Type B pancreatic cell (in vitro differentiated cells): Measurements from ENCODE around the gene CES5A. TPM values are rescaled to one million over a fixed set of nuclear protein-coding genes. Genes with fewer than 3 reads are reported as not detected.
"Not testable (repeated sequence)": the region's sequence is repeated elsewhere in the genome, so short reads cannot be mapped to it uniquely, and the experiment has no call there.

Source experiments
- DNase-seq: peaks from one replicate; pipeline ENCODE4 v3.0.0; 2021; ENCODE audit warnings: mixed read lengths; ENCODE audit not compliant: unreplicated experiment; ENCODE audit errors: extremely low spot score
- H3K27ac Mint-ChIP-seq: 2 replicates; pipeline ENCODE4 v1.8.0; 2021; ENCODE audit warnings: mild to moderate bottlenecking, mixed read lengths
- H3K27me3 Mint-ChIP-seq: 2 replicates; pipeline ENCODE4 v1.8.0; 2021; ENCODE audit warnings: mixed read lengths
- H3K36me3 Mint-ChIP-seq: 2 replicates; pipeline ENCODE4 v1.8.0; 2021; ENCODE audit warnings: mixed read lengths
- H3K4me1 Mint-ChIP-seq: one replicate; pipeline ENCODE4 v1.8.0; 2021; ENCODE audit warnings: mixed read lengths; ENCODE audit not compliant: unreplicated experiment
- H3K4me3 Mint-ChIP-seq: 2 replicates; pipeline ENCODE4 v1.8.0; 2021; ENCODE audit warnings: mild to moderate bottlenecking, mixed read lengths
- H3K9me3 Mint-ChIP-seq: 2 replicates; pipeline ENCODE4 v1.8.0; 2021; ENCODE audit warnings: mixed read lengths
- total RNA-seq: library from RNA; stranded (reverse); gene quantifications from 2 replicates; pipeline ENCODE4 v1.2.1, GENCODE V29; 2021; ENCODE audit warnings: low replicate concordance
- TF ChIP-seq, protein P1 (sequence below): fragments of 200-600 bp; sonication (generic); conservative IDR thresholded peaks from 2 replicates; pipeline ENCODE4 v1.5.0; 2021; ENCODE audit warnings: antibody characterized with exemption, mild to moderate bottlenecking

Gene CES5A
- total RNA-seq, 1 donor from 2014 or later, result not detected

GRCh38 chr16:55810451-55810961, 64.7 kb downstream of the CES5A start:
- Mint-ChIP-seq H3K27ac (no peak overlapping the region), H3K27me3 (peaks cover 42% of the 10 kb centered on the region), H3K4me1 (no peaks in the 10 kb centered on the region), H3K36me3 (no peaks in the 10 kb centered on the region), H3K4me3 (no peak overlapping the region), H3K9me3 (no peaks in the 10 kb centered on the region)
- DNase-seq, result no peak
- TF ChIP-seq, protein P1, sequence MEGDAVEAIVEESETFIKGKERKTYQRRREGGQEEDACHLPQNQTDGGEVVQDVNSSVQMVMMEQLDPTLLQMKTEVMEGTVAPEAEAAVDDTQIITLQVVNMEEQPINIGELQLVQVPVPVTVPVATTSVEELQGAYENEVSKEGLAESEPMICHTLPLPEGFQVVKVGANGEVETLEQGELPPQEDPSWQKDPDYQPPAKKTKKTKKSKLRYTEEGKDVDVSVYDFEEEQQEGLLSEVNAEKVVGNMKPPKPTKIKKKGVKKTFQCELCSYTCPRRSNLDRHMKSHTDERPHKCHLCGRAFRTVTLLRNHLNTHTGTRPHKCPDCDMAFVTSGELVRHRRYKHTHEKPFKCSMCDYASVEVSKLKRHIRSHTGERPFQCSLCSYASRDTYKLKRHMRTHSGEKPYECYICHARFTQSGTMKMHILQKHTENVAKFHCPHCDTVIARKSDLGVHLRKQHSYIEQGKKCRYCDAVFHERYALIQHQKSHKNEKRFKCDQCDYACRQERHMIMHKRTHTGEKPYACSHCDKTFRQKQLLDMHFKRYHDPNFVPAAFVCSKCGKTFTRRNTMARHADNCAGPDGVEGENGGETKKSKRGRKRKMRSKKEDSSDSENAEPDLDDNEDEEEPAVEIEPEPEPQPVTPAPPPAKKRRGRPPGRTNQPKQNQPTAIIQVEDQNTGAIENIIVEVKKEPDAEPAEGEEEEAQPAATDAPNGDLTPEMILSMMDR, result no peak

DNA sequence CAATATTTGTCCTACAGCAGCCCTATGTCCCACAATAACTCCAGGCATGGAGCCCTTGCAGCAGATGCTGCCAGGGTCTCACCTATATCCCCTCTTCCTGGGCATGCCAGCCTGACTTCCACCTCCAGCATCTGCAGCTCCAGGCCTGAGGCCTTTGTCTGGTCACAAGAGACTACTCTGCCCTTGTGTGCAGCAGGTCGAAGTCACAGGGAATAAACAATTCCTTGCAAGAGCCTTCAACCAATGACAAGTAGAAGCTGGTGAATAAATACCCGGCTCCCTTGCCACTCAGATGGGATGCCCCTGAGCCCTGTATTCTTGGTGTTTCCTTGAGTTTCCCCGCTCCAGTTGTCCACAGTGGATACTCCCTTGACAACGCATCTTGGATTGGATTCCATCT, 65.3 kb downstream of the CES5A start:
- peak; percentile 13 for DNase-seq
- H3K27ac Mint-ChIP-seq, result no peak overlapping the region
- TF ChIP-seq, protein P1, result no peak
- no peaks in the 10 kb centered on the region for H3K9me3 Mint-ChIP-seq
- no peak overlapping the region for H3K4me3 Mint-ChIP-seq
- peaks cover 35% of the 10 kb centered on the region for H3K27me3 Mint-ChIP-seq
- H3K4me1 Mint-ChIP-seq, result no peaks in the 10 kb centered on the region
- H3K36me3 Mint-ChIP-seq, result no peaks in the 10 kb centered on the region

DNA sequence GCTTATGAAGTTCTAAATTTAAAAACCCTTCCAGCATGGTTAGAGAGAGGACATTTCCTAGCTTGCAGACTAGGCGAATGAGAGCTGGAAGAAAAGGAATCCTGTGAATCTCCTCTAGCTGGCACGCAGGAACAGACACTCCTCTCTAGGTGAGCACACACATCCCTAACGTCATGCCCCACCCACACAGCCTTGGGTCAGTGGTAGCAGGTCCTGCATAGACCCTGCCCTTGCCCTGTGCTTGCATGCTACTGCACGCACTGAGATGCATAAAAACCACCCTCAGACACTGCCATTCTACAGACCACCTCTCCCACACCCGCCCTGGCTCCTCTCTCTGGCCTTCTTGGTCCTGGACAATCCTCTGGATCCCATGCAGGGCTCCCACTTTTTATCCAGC, 65.8 kb downstream of the CES5A start:
- no peaks in the 10 kb centered on the region for H3K36me3 Mint-ChIP-seq
- H3K4me3 Mint-ChIP-seq, result no peak overlapping the region
- H3K9me3 Mint-ChIP-seq, result no peaks in the 10 kb centered on the region
- H3K4me1 Mint-ChIP-seq, result no peaks in the 10 kb centered on the region
- peaks cover 31% of the 10 kb centered on the region for H3K27me3 Mint-ChIP-seq
- H3K27ac Mint-ChIP-seq, result no peak overlapping the region
- DNase-seq, result no peak
- TF ChIP-seq, protein P1, result no peak

DNA sequence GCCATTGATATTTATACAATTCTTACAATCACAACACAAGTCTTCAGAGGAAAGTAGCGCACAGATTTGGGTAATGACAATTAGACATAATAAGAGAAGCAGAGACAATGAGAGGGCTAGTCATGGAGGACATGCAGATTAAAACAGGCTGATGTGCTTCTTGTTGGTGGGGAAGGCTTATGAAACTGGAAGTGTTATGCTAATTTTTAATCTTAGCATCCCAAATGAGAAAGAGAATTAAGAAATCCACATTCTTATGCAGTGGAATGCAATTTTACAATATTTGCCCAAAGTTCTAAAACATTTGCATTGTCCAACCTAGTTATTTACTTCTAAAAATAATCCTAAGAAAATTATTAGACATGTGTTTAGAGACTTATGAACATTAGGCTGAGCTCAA, 66.9 kb downstream of the CES5A start:
- H3K4me1 Mint-ChIP-seq, H3K27ac Mint-ChIP-seq, DNase-seq, H3K36me3 Mint-ChIP-seq, H3K9me3 Mint-ChIP-seq, H3K4me3 Mint-ChIP-seq: not testable (repeated sequence)
- peaks cover 23% of the 10 kb centered on the region for H3K27me3 Mint-ChIP-seq

DNA sequence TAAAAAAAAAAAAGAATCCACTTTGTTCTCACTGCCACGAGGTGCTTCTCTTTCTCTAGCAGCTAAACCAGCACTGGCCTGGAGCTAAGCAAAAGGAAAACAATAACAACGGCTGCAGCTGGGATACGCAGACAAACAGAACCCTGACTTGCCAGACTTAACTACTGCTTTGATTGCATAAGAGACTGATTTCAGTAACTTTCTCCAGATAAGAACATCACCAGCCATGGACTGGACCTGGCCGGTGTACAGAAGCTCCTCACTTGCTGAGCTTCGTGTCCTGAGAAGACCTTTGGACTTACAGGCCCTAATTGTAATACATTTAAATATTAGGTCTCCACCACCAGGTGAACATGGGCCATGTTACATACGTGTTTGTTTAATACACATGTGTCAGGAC, 70.1 kb downstream of the CES5A start:
- H3K4me3 Mint-ChIP-seq, DNase-seq: not testable (repeated sequence)

GRCh38 chr16:55803681-55804080, 71.5 kb downstream of the CES5A start:
- not testable (repeated sequence) for H3K27me3 Mint-ChIP-seq, H3K4me3 Mint-ChIP-seq, H3K36me3 Mint-ChIP-seq, DNase-seq, H3K9me3 Mint-ChIP-seq, H3K27ac Mint-ChIP-seq, H3K4me1 Mint-ChIP-seq

More for the DNA sequence above, 70.1 kb downstream of the CES5A start:
- H3K36me3 Mint-ChIP-seq, H3K27me3 Mint-ChIP-seq, H3K27ac Mint-ChIP-seq, H3K9me3 Mint-ChIP-seq, H3K4me1 Mint-ChIP-seq: not testable (repeated sequence)

Other genes starting within 250 kb of the CES5A start
- gene SLC6A2, start 219.4 kb downstream of the CES5A start, total RNA-seq, result 5.7 and 12.7 TPM in 2 replicates
- gene CES1, start 42.3 kb downstream of the CES5A start, total RNA-seq, result 2.1 and 3.9 TPM in 2 replicates